ENCODE data around the gene AHCTF1.
"Not testable (repeated sequence)": the region's sequence is repeated elsewhere in the genome, so short reads cannot be mapped to it uniquely, and the experiment has no call there.

Gene AHCTF1

DNA sequence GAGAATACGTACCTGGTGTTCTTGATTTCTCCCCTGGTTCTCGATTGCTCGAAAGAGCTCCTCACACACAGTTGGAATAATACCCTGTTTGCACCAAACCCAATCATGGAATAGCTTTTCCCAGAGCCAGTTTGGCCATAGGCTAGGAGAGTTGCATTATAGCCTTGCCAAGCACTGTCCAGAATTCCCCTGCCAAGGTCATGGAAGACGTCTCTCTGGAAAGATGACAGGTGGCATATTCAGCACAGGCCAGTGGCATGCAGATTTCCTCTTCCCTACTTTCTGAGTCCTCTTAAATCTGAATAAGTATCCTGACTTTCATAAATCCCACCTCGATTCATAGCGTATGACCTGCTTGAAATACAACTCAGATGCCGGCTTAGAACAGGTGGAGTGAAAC lies 111.1 kb downstream of the AHCTF1 start:
- Histone ChIP-seq H3K9me3 (peaks cover 9% of the 10 kb centered on the region), H3K27me3 (no peaks in the 10 kb centered on the region), H3K4me2 (peak overlapping the region; percentile 80), H3K27ac (peak overlapping the region; percentile 64), H3K36me3 (no peaks in the 10 kb centered on the region; the same call in 1 of the 2 replicates), H3K4me3 (no peak overlapping the region), H4K20me1 (no peaks in the 10 kb centered on the region), H3K9ac (peak overlapping the region; percentile 40; the same call in 1 of the 2 replicates), H3K4me1 (peaks cover 62% of the 10 kb centered on the region)
- TF ChIP-seq Cebpa-rat (IDR thresholded peaks at IDR 0.05), result no peak

GRCh38 chr1:246817778-246818177 lies 114.0 kb downstream of the AHCTF1 start:
- not testable (repeated sequence) for H3K9ac ChIP-seq, H3K27me3 ChIP-seq, H3K4me3 ChIP-seq, H3K9me3 ChIP-seq, H3K4me2 ChIP-seq, H3K36me3 ChIP-seq, H3K27ac ChIP-seq, H4K20me1 ChIP-seq
- H3K4me1 ChIP-seq, result peaks cover 56% of the 10 kb centered on the region

GRCh38 chr1:246815693-246816270 lies 116.0 kb downstream of the AHCTF1 start:
- no peaks in the 10 kb centered on the region; the same call in 1 of the 2 replicates for H3K36me3 ChIP-seq
- H3K4me1 ChIP-seq, result peaks cover 36% of the 10 kb centered on the region
- no peak for TF ChIP-seq Cebpa-rat (IDR thresholded peaks at IDR 0.05)
- H3K4me3 ChIP-seq, result peak overlapping the region; percentile 27; the same call in 1 of the 2 replicates
- peak overlapping the region; percentile 74 for H3K27ac ChIP-seq
- peak overlapping the region; percentile 82 for H3K4me2 ChIP-seq
- H4K20me1 ChIP-seq, result no peaks in the 10 kb centered on the region
- peak overlapping the region; percentile 63 for H3K9ac ChIP-seq
- H3K9me3 ChIP-seq, result peaks cover 9% of the 10 kb centered on the region
- H3K27me3 ChIP-seq, result no peaks in the 10 kb centered on the region

- H3K4me1 ChIP-seq, result peaks cover 27% of the 10 kb centered on the region
- no peak overlapping the region for H3K9ac ChIP-seq
- no peak overlapping the region for H3K4me3 ChIP-seq
- H3K9me3 ChIP-seq, result peaks cover 9% of the 10 kb centered on the region
- H3K27ac ChIP-seq, result no peak overlapping the region
- no peaks in the 10 kb centered on the region for H4K20me1 ChIP-seq
- H3K36me3 ChIP-seq, result no peaks in the 10 kb centered on the region; the same call in 1 of the 2 replicates
- no peak for TF ChIP-seq Cebpa-rat (IDR thresholded peaks at IDR 0.05)
- H3K27me3 ChIP-seq, result no peaks in the 10 kb centered on the region
- no peak overlapping the region for H3K4me2 ChIP-seq
Observed at GRCh38 chr1:246814890-246815289, 116.9 kb downstream of the AHCTF1 start.

DNA sequence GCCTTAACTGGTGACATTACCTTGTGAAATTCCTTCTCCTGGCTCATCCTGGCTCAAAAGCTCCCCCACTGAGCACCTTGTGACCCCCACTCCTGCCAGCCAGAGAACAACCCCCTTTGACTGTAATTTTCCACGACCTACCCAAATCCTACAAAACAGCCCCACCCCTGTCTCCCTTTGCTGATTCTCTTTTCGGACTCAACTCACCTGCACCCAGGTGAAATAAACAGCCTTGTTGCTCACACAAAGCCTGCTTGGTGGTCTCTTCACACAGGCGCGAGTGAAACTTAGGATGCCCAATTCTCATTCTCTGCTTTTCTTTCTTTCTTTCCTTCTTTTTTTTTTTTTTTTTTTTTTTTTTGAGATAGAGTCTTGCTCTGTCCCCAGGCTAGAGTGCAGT lies 118.4 kb downstream of the AHCTF1 start:
- H3K9me3 ChIP-seq, H3K4me2 ChIP-seq, H3K9ac ChIP-seq, H3K36me3 ChIP-seq, H3K27me3 ChIP-seq, H4K20me1 ChIP-seq, H3K4me3 ChIP-seq, H3K27ac ChIP-seq: not testable (repeated sequence)
- H3K4me1 ChIP-seq, result peaks cover 20% of the 10 kb centered on the region

GRCh38 chr1:246811985-246812384 lies 119.8 kb downstream of the AHCTF1 start:
- no peak for TF ChIP-seq Cebpa-rat (IDR thresholded peaks at IDR 0.05)
- Histone ChIP-seq H3K4me3 (no peak overlapping the region), H3K27me3 (no peaks in the 10 kb centered on the region), H3K4me2 (no peak overlapping the region), H3K27ac (no peak overlapping the region), H3K9ac (no peak overlapping the region), H3K36me3 (no peaks in the 10 kb centered on the region), H4K20me1 (no peaks in the 10 kb centered on the region), H3K9me3 (peaks cover under 1% of the 10 kb centered on the region), H3K4me1 (peaks cover 20% of the 10 kb centered on the region)

GRCh38 chr1:246809473-246809872 lies 122.3 kb downstream of the AHCTF1 start:
- Histone ChIP-seq H3K36me3 (no peaks in the 10 kb centered on the region), H3K27ac (no peak overlapping the region), H4K20me1 (no peaks in the 10 kb centered on the region), H3K4me2 (no peak overlapping the region), H3K4me1 (no peaks in the 10 kb centered on the region), H3K4me3 (no peak overlapping the region), H3K9ac (no peak overlapping the region), H3K9me3 (peaks cover 8% of the 10 kb centered on the region), H3K27me3 (no peaks in the 10 kb centered on the region)
- TF ChIP-seq Cebpa-rat (IDR thresholded peaks at IDR 0.05), result no peak

GRCh38 chr1:246805135-246805716 lies 126.5 kb downstream of the AHCTF1 start:
- Histone ChIP-seq H3K4me2 (no peak overlapping the region), H3K27me3 (no peaks in the 10 kb centered on the region), H3K9me3 (peaks cover 31% of the 10 kb centered on the region), H3K4me1 (peaks cover 2% of the 10 kb centered on the region; the same call in 1 of the 2 replicates), H3K4me3 (no peak overlapping the region), H3K9ac (no peak overlapping the region), H3K27ac (no peak overlapping the region), H4K20me1 (no peaks in the 10 kb centered on the region), H3K36me3 (no peaks in the 10 kb centered on the region)
- no peak for TF ChIP-seq Cebpa-rat (IDR thresholded peaks at IDR 0.05)

DNA sequence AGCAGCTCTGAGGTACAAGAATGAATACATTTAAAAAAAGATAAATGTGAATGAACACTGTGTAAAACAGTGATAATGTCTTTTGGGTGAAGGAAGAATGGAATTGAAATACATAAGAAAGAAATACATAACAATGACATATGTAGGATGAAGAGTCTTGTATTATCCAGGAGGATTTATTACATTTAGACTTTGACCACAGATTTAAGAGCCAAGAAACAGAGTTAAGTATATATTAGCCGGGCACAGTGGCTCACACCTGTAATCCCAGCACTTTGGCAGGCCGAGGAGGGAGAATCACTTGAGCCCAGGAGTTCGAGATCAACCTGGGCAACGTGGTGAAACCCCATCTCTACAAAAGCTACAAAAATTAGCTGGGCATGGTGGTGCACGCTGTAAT lies 127.9 kb downstream of the AHCTF1 start:
- H3K36me3 ChIP-seq, result no peaks in the 10 kb centered on the region
- H4K20me1 ChIP-seq, result no peaks in the 10 kb centered on the region
- no peak overlapping the region for H3K4me2 ChIP-seq
- peaks cover 31% of the 10 kb centered on the region for H3K9me3 ChIP-seq
- H3K9ac ChIP-seq, result no peak overlapping the region
- H3K4me3 ChIP-seq, result no peak overlapping the region
- no peak overlapping the region for H3K27ac ChIP-seq
- no peaks in the 10 kb centered on the region for H3K27me3 ChIP-seq
- TF ChIP-seq Cebpa-rat (IDR thresholded peaks at IDR 0.05), result no peak
- peaks cover 10% of the 10 kb centered on the region; the same call in 1 of the 2 replicates for H3K4me1 ChIP-seq

DNA sequence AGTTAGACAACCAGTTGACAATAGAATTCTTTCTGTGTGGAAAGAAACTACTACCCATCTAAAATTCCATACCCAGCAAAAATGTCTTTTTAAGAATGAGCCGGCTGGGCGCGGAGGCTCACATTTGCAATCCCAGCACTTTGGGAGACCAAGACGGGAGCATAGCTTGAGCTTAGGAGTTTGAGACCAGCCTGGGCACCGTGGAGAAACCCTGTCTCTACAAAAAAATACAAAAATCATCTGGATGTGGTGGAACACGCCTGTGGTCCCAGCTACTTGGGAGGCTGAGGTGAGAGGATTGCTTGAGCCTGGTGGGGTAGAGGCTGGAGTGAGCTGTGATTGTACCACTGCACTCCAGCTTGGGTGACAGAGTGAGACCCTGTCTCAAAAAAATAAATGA lies 128.4 kb downstream of the AHCTF1 start:
- H3K4me3 ChIP-seq, result no peak overlapping the region
- H4K20me1 ChIP-seq, result no peaks in the 10 kb centered on the region
- H3K4me1 ChIP-seq, result peaks cover 15% of the 10 kb centered on the region; the same call in 1 of the 2 replicates
- TF ChIP-seq Cebpa-rat (IDR thresholded peaks at IDR 0.05), result no peak
- no peaks in the 10 kb centered on the region for H3K36me3 ChIP-seq
- no peaks in the 10 kb centered on the region for H3K27me3 ChIP-seq
- H3K27ac ChIP-seq, result no peak overlapping the region
- peaks cover 31% of the 10 kb centered on the region for H3K9me3 ChIP-seq
- no peak overlapping the region for H3K9ac ChIP-seq
- no peak overlapping the region for H3K4me2 ChIP-seq

Measured in BLaER1 (cell line).